Measurements from ENCODE around the gene OBSCN.
"Not testable (repeated sequence)": the region's sequence is repeated elsewhere in the genome, so short reads cannot be mapped to it uniquely, and the experiment has no call there.

- TF ChIP-seq CTCF (conservative IDR thresholded peaks at IDR 0.05; ENCODE audit: low read depth, low read length); EZH2 (IDR thresholded peaks at IDR 0.05; ENCODE audit: low read length, unreplicated experiment): not testable (repeated sequence)
Measured at GRCh38 chr1:228221097-228221496, 13.3 kb downstream of the OBSCN start.

All from PC-3 (cell line).